SK-N-SH (cell line): ENCODE measurements around the gene DDIT3. TPM values are rescaled to one million over a fixed set of nuclear protein-coding genes. Genes with fewer than 3 reads are reported as not detected.

Source experiments
- CTCF ChIA-PET: fragments of 300-600, 350-600 bp; formaldehyde crosslinking; extraction: SDS; loops from one replicate; lab custom pipeline; 2021; lab: Yijun Ruan, JAX
- POLR2A ChIA-PET: fragments of 350-600 bp; sonication (Branson Sonifier 250); formaldehyde crosslinking; extraction: SDS; loops from one replicate; lab custom pipeline; 2020; ENCODE audit warnings: antibody characterized with exemption, inconsistent platforms; lab: Yijun Ruan, JAX
- DNase-seq: peaks from one replicate; pipeline ENCODE4 v3.0.0; 2012
- H2AFZ ChIP-seq: fragments of 200-600 bp; sonication (generic); 2 replicates; pipeline ENCODE4 v1.8.1; 2016; ENCODE audit warnings: antibody characterized with exemption, mild to moderate bottlenecking, low read depth
- H3F3A ChIP-seq: fragments of 200-600 bp; sonication (generic); replicated peaks from 2 replicates; pipeline ENCODE3; 2016; ENCODE audit warnings: antibody characterized with exemption, mild to moderate bottlenecking; ENCODE audit not compliant: insufficient read depth
- H3K27ac ChIP-seq, 2 experiments: fragments of 200-500 bp in 1 of 2; fragments of 200-600 bp in 1 of 2; sonication (Bioruptor generic) in 1 of 2; sonication (generic), shearing (Covaris generic) in 1 of 2; 2 replicates each; pipeline versions ENCODE4 v1.5.1 to v1.6.1; 2014 to 2016; ENCODE audit warnings: low read depth in 2 of 2, inconsistent platforms in 1 of 2, low read length in 1 of 2, mild to moderate bottlenecking in 1 of 2, mixed read lengths in 1 of 2
- H3K27me3 ChIP-seq: fragments of 200-600 bp; sonication (generic), shearing (Covaris generic); 2 replicates; pipeline ENCODE4 v1.6.1; 2016; ENCODE audit warnings: mixed run types; ENCODE audit not compliant: insufficient read depth
- H3K36me3 ChIP-seq, 2 experiments: fragments of 200-500 bp in 1 of 2; fragments of 200-600 bp in 1 of 2; sonication (Bioruptor generic) in 1 of 2; sonication (generic) in 1 of 2; replicated peaks in 1 of 2; 2 replicates each; pipeline versions ENCODE3 to v1.5.1; 2014 to 2016; ENCODE audit warnings: low read length in 1 of 2, mild to moderate bottlenecking in 1 of 2; ENCODE audit not compliant: insufficient read depth in 2 of 2, control insufficient read depth in 1 of 2
- H3K4me1 ChIP-seq, 2 experiments: fragments of 200-500 bp in 1 of 2; fragments of 200-600 bp in 1 of 2; sonication (Bioruptor generic) in 1 of 2; sonication (generic), shearing (Covaris generic) in 1 of 2; 2 replicates each; pipeline versions ENCODE4 v1.5.1 to v1.6.1; 2014 to 2016; ENCODE audit warnings: low read depth in 1 of 2, low read length in 1 of 2, mixed run types in 1 of 2; ENCODE audit not compliant: insufficient read depth in 2 of 2, control insufficient read depth in 1 of 2
- H3K4me2 ChIP-seq: fragments of 200-600 bp; sonication (generic), shearing (Covaris generic); 2 replicates; pipeline ENCODE4 v1.6.1; 2017; ENCODE audit warnings: mixed run types
- H3K4me3 ChIP-seq, 2 experiments: fragments of 200-500 bp in 1 of 2; fragments of 200-600 bp in 1 of 2; sonication (Bioruptor generic) in 1 of 2; sonication (generic), shearing (Covaris generic) in 1 of 2; 2 replicates each; pipeline versions ENCODE4 v1.5.1 to v1.8.1; 2014 to 2016; ENCODE audit warnings: low read depth in 2 of 2, inconsistent platforms in 1 of 2, low read length in 1 of 2, mild to moderate bottlenecking in 1 of 2, mixed read lengths in 1 of 2, moderate library complexity in 1 of 2
- H3K79me2 ChIP-seq: fragments of 200-600 bp; sonication (generic); 2 replicates; pipeline ENCODE4 v1.8.1; 2017; ENCODE audit warnings: mild to moderate bottlenecking; ENCODE audit not compliant: insufficient read depth
- H3K9ac ChIP-seq: fragments of 200-600 bp; sonication (generic); 2 replicates; pipeline ENCODE4 v1.6.1; 2017; ENCODE audit warnings: mixed run types
- H3K9me2 ChIP-seq: fragments of 200-600 bp; sonication (generic); 2 replicates; pipeline ENCODE4 v1.6.1; 2017; ENCODE audit warnings: mixed run types
- H3K9me3 ChIP-seq: fragments of 200-600 bp; sonication (generic); 2 replicates; pipeline ENCODE4 v1.6.1; 2017; ENCODE audit warnings: mixed run types, mild to moderate bottlenecking, moderate library complexity
- H4K20me1 ChIP-seq: fragments of 200-600 bp; sonication (generic); 2 replicates; pipeline ENCODE4 v1.6.1; 2017; ENCODE audit warnings: mild to moderate bottlenecking, mixed run types; ENCODE audit not compliant: insufficient read depth
- CHD2 ChIP-seq: fragments of 150-350 bp; IDR thresholded peaks from 2 replicates; pipeline ENCODE4 v1.6.1; 2018; ENCODE audit warnings: low read length; ENCODE audit not compliant: partially characterized antibody
- EZH2phosphoT487 ChIP-seq: fragments of 200-600 bp; sonication (generic); IDR thresholded peaks from 2 replicates; pipeline ENCODE4 v1.6.1; 2017; ENCODE audit warnings: low read depth, mixed run types, mild to moderate bottlenecking, antibody characterized with exemption, moderate library complexity, borderline replicate concordance
- FOXJ3 ChIP-seq: sonication (generic); formaldehyde crosslinking; IDR thresholded peaks from 2 replicates; pipeline ENCODE4 v1.5.1; 2020; ENCODE audit warnings: mild to moderate bottlenecking, missing genetic modification reagents
- FOXM1 ChIP-seq: IDR thresholded peaks from 2 replicates; pipeline ENCODE4 v1.4.0; 2012; ENCODE audit warnings: low read depth, mild to moderate bottlenecking
- GABPA ChIP-seq: IDR thresholded peaks from 2 replicates; pipeline ENCODE4 v1.4.0; 2012; ENCODE audit warnings: low read depth, mild to moderate bottlenecking
- GATA2 ChIP-seq: sonication (generic); formaldehyde crosslinking; IDR thresholded peaks from 2 replicates; pipeline ENCODE4 v1.5.0; 2020; ENCODE audit warnings: mild to moderate bottlenecking, missing genetic modification reagents
- JUND ChIP-seq: IDR thresholded peaks from 2 replicates; pipeline ENCODE4 v1.4.0; 2012
- MXI1 ChIP-seq: IDR thresholded peaks from 2 replicates; pipeline ENCODE4 v1.6.1; 2012; ENCODE audit warnings: mild to moderate bottlenecking, low read depth, low read length, improper control_type of control experiment
- NFIC ChIP-seq: IDR thresholded peaks from 2 replicates; pipeline ENCODE4 v1.4.0; 2012; ENCODE audit warnings: borderline replicate concordance
- NRF1 ChIP-seq: IDR thresholded peaks from 2 replicates; pipeline ENCODE4 v1.6.1; 2012; ENCODE audit warnings: low read depth, mild to moderate bottlenecking, low read length
- RAD21 ChIP-seq: IDR thresholded peaks from 2 replicates; pipeline ENCODE4 v1.6.1; 2012; ENCODE audit warnings: mild to moderate bottlenecking, low read length
- REST ChIP-seq: IDR thresholded peaks from 2 replicates; pipeline ENCODE4 v1.6.1; 2012; ENCODE audit warnings: mild to moderate bottlenecking, low read depth, low read length, moderate library complexity
- SIN3A ChIP-seq: IDR thresholded peaks from 2 replicates; pipeline ENCODE4 v1.6.1; 2012; ENCODE audit warnings: low read depth, mild to moderate bottlenecking, low read length, moderate library complexity, borderline replicate concordance
- SMC3 ChIP-seq: IDR thresholded peaks from 2 replicates; pipeline ENCODE4 v1.6.1; 2012; ENCODE audit warnings: low read depth, low read length, improper control_type of control experiment
- TCF12 ChIP-seq: IDR thresholded peaks from 2 replicates; pipeline ENCODE4 v1.4.0; 2012
- USF1 ChIP-seq: IDR thresholded peaks from 2 replicates; pipeline ENCODE4 v1.4.0; 2012; ENCODE audit warnings: low read depth, borderline replicate concordance
- USF2 ChIP-seq: fragments of 150-350 bp; IDR thresholded peaks from 2 replicates; pipeline ENCODE4 v1.6.1; 2017; ENCODE audit warnings: antibody characterized with exemption, low read length, low read depth, borderline replicate concordance
- ZBTB33 ChIP-seq: IDR thresholded peaks from 2 replicates; pipeline ENCODE4 v1.4.0; 2012; ENCODE audit warnings: low read depth, borderline replicate concordance
- WGBS: methylation state at CpG from one replicate; pipeline ENCODE4 v1.1.6; 2017; ENCODE audit warnings: low lambda C conversion rate; 5-methylcytosine and 5-hydroxymethylcytosine counted together
- polyA plus RNA-seq, 3 experiments: library from polyadenylated mRNA; depleted of rRNA; stranded (reverse); fragments of >200 nt; gene quantifications; 2 replicates each; pipeline ENCODE4 v1.2.3, GENCODE V29; 2012

DDIT3 gene
- polyA plus RNA-seq, 1 of the 3 experiments (the other 2 are of a cell fraction) = 26.3 TPM

- Histone ChIP-seq H3K36me3 (no peaks in the 10 kb centered on the region), H4K20me1 (no peaks in the 10 kb centered on the region), H3K4me1 (peaks cover 0 to 10% of the 10 kb centered on the region in 2 experiments; a peak in 2 of 4 replicates), H3K79me2 (no peaks in the 10 kb centered on the region), H3K9me3 (no peaks in the 10 kb centered on the region), H3K4me2 (no peak overlapping the region), H3K27me3 (peaks cover 90% of the 10 kb centered on the region), H2AFZ (no peak overlapping the region), H3K9ac (no peak overlapping the region), H3K4me3 (no peak overlapping the region), H3K27ac (no peak overlapping the region), H3F3A (no peaks in the 10 kb centered on the region), H3K9me2 (no peaks in the 10 kb centered on the region)
- CTCF ChIA-PET = interaction anchor here (1.2 to 2.3 kb wide), 5 partner anchors 10 to 258 kb away, joined by 3 to 15 read pairs (median 8); partner anchors contain the start of genes GLI1 and INHBE
- TF ChIP-seq SMC3 (no peak), EZH2phosphoT487 (no peak)
- 26% methylated on average over 3 of the region's 3 CpGs for WGBS
- POLR2A ChIA-PET = interaction anchor here (1.2 kb wide), 1 partner anchor 13 kb away, joined by 3 read pairs; no protein-coding TSS in a partner anchor
- no peak for DNase-seq
Observed at GRCh38 chr12:57472391-57472790, 47.9 kb downstream of the DDIT3 start.

GRCh38 chr12:57471661-57472060 is 48.7 kb downstream of the DDIT3 start:
- no peak overlapping the region for H3K27ac ChIP-seq
- TF ChIP-seq MXI1 (no peak), SIN3A (no peak), CHD2 (no peak), REST (no peak), USF2 (no peak), GATA2 (CRISPR knock-in tag) (no peak), NRF1 (no peak), GABPA (no peak), ZBTB33 (no peak), NFIC (no peak), FOXJ3 (CRISPR knock-in tag) (no peak), USF1 (no peak), FOXM1 (no peak), RAD21 (no peak), TCF12 (no peak), JUND (no peak)
- no peaks in the 10 kb centered on the region for H3K9me2 ChIP-seq
- H3F3A ChIP-seq = no peaks in the 10 kb centered on the region
- H3K27me3 ChIP-seq = peaks cover 95% of the 10 kb centered on the region
- DNase-seq = no peak
- 50% methylated on average over 3 of the region's 3 CpGs for WGBS
- H3K36me3 ChIP-seq = no peaks in the 10 kb centered on the region
- H3K4me2 ChIP-seq = no peak overlapping the region
- no peak overlapping the region for H3K9ac ChIP-seq
- no peak overlapping the region for H3K4me3 ChIP-seq
- H3K9me3 ChIP-seq = no peaks in the 10 kb centered on the region
- H3K4me1 ChIP-seq = peaks cover 0 to 10% of the 10 kb centered on the region in 2 experiments; a peak in 2 of 4 replicates
- H3K79me2 ChIP-seq = no peaks in the 10 kb centered on the region
- no peak overlapping the region for H2AFZ ChIP-seq
- ChIA-PET POLR2A (interaction anchor here (1.2 kb wide), 1 partner anchor 13 kb away, joined by 3 read pairs; no protein-coding TSS in a partner anchor), CTCF (interaction anchor here (1.2 to 2.3 kb wide), 6 partner anchors 9 to 258 kb away, joined by 3 to 15 read pairs (median 6); partner anchors contain the start of genes GLI1 and INHBE)
- H4K20me1 ChIP-seq = no peaks in the 10 kb centered on the region
